HepG2 (cell line): ENCODE results near the gene FXYD4. TPM values are rescaled to one million over a fixed set of nuclear protein-coding genes. Genes with fewer than 3 reads are reported as not detected.

ENCODE experiments used
- MYPOP ChIP-seq: sonication (generic); formaldehyde crosslinking; IDR thresholded peaks from 2 replicates; pipeline ENCODE4 v1.8.1; 2023; ENCODE audit warnings: mild to moderate bottlenecking, moderate library complexity, missing genetic modification reagents
- NFIC ChIP-seq: IDR thresholded peaks from 2 replicates; pipeline ENCODE4 v1.6.1; 2012; ENCODE audit warnings: mild to moderate bottlenecking, low read length, inconsistent platforms
- PAWR ChIP-seq: sonication (generic); formaldehyde crosslinking; IDR thresholded peaks from 2 replicates; pipeline ENCODE4 v1.4.0; 2020; ENCODE audit warnings: missing genetic modification reagents, mild to moderate bottlenecking, borderline replicate concordance
- SIN3A ChIP-seq: IDR thresholded peaks from 2 replicates; pipeline ENCODE4 v1.6.1; 2011; ENCODE audit warnings: low read depth, mild to moderate bottlenecking, control low read depth, low read length, borderline replicate concordance
- SRSF9 ChIP-seq: fragments of 200-400 bp; formaldehyde crosslinking; IDR thresholded peaks from 2 replicates; pipeline ENCODE4 v1.6.1; 2018; ENCODE audit warnings: borderline replicate concordance, mild to moderate bottlenecking, low read depth, low read length; ENCODE audit not compliant: insufficient read depth, poor library complexity, severe bottlenecking
- ZBTB25 ChIP-seq: IDR thresholded peaks from 2 replicates; pipeline ENCODE4 v1.6.1; 2018; ENCODE audit warnings: missing genetic modification reagents
- ZFP36L1 ChIP-seq: sonication (generic); formaldehyde crosslinking; IDR thresholded peaks from 2 replicates; pipeline ENCODE4 v1.8.0; 2022; ENCODE audit warnings: mild to moderate bottlenecking, missing genetic modification reagents, moderate library complexity
- ZFY ChIP-seq: sonication (generic); formaldehyde crosslinking; IDR thresholded peaks from 2 replicates; pipeline ENCODE4 v1.4.0; 2020; ENCODE audit warnings: missing genetic modification reagents
- ZMYM3 ChIP-seq: sonication (generic); formaldehyde crosslinking; IDR thresholded peaks from 2 replicates; pipeline ENCODE4 v1.5.1; 2020; ENCODE audit warnings: mild to moderate bottlenecking, missing genetic modification reagents
- ZNF232 ChIP-seq: sonication (generic); formaldehyde crosslinking; IDR thresholded peaks from 2 replicates; pipeline ENCODE4 v1.4.0; 2020; ENCODE audit warnings: missing genetic modification reagents, borderline replicate concordance
- ZNF574 ChIP-seq: sonication (generic); formaldehyde crosslinking; IDR thresholded peaks from 2 replicates; pipeline ENCODE4 v1.4.0; 2020; ENCODE audit warnings: missing genetic modification reagents
- ZNF646 ChIP-seq: sonication (generic); formaldehyde crosslinking; IDR thresholded peaks from 2 replicates; pipeline ENCODE4 v1.9.0; 2021; ENCODE audit warnings: mild to moderate bottlenecking, missing genetic modification reagents
- polyA plus RNA-seq, 8 experiments: library from polyadenylated mRNA; depleted of rRNA in 3 of 8; stranded (reverse) in 7 of 8; unstranded in 1 of 8; fragments of >200 nt; fragmentation: Illumina TruSeq in 4 of 8; extraction: Trizol in 4 of 8; gene quantifications; 2 replicates each; pipeline versions ENCODE4 v1.2.1 to v1.2.3, GENCODE V29; 2011 to 2016; ENCODE audit warnings: low read depth in 4 of 8, missing spikeins in 1 of 8, mixed read lengths in 1 of 8; ENCODE audit not compliant: insufficient read depth in 1 of 8
- total RNA-seq, 5 experiments: library from RNA; depleted of rRNA; stranded (reverse); fragments of >200 nt; fragmentation: Illumina TruSeq; extraction: Trizol; gene quantifications; 2 replicates each; pipeline ENCODE4 v1.2.3, GENCODE V29; 2016; ENCODE audit warnings: low read depth in 1 of 5
- TF ChIP-seq, protein P1 (sequence below), 2 experiments: fragments of 450-650 bp in 1 of 2; sonication (generic) in 1 of 2; formaldehyde crosslinking; IDR thresholded peaks; 2 replicates each; pipeline versions ENCODE4 v1.5.0 to v1.8.0; 2020 to 2022; ENCODE audit warnings: mild to moderate bottlenecking in 1 of 2, missing genetic modification reagents in 1 of 2

Gene FXYD4
- total and polyA plus RNA-seq, 2 of the 13 experiments (the other 11 are each of a cell fraction or from before 2014, with no cell fraction given), result not detected

GRCh38 chr10:43407576-43408330 lies 36.3 kb downstream of the FXYD4 start (continued):
- TF ChIP-seq ZNF646 (no peak), ZFY (CRISPR knock-in tag) (peak; percentile 87), SRSF9 (no peak), MYPOP (CRISPR knock-in tag) (peak; percentile 83; the same call in 1 of the 2 replicates), ZNF232 (CRISPR knock-in tag) (no peak), ZNF574 (peak; percentile 42), SIN3A (peak; percentile 93), ZMYM3 (CRISPR knock-in tag) (peak; percentile 62; the same call in 1 of the 2 replicates), NFIC (no peak), ZBTB25 (peak; percentile 67; the same call in 1 of the 2 replicates), ZFP36L1 (0 out of 2 replicates have a peak, but pooled peaks have one; percentile 19), PAWR (CRISPR knock-in tag) (no peak)
- TF ChIP-seq, protein P1, sequence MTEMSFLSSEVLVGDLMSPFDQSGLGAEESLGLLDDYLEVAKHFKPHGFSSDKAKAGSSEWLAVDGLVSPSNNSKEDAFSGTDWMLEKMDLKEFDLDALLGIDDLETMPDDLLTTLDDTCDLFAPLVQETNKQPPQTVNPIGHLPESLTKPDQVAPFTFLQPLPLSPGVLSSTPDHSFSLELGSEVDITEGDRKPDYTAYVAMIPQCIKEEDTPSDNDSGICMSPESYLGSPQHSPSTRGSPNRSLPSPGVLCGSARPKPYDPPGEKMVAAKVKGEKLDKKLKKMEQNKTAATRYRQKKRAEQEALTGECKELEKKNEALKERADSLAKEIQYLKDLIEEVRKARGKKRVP (CRISPR knock-in tag; IDR thresholded peaks at IDR 0.05), result peak in 1 of 2 experiments; percentile 15; a peak in 1 of 4 replicates
